Keratinocyte (primary cell): ENCODE results near the gene AXIN1. TPM values are rescaled to one million over a fixed set of nuclear protein-coding genes. Genes with fewer than 3 reads are reported as not detected.
A peak's percentile ranks its signal among the peaks of the same experiment; 100 is the strongest.

Experiments used
- DNase-seq: peaks from one replicate; pipeline ENCODE4 v3.0.0-alpha.2; 2011; ENCODE audit warnings: low read depth, missing footprints, low spot score
- FAIRE-seq: peaks from 2 replicates; lab custom pipeline; 2011; peaks lifted over from hg19 to GRCh38; lab: Jason Lieb, UNC
- H2AFZ ChIP-seq: 2 replicates; pipeline ENCODE4 v1.6.0; 2012; ENCODE audit warnings: low read length, control low read depth, inconsistent platforms; ENCODE audit not compliant: control insufficient read depth
- H3K27ac ChIP-seq: 2 replicates; pipeline ENCODE4 v1.5.1; 2011; ENCODE audit warnings: low read length; ENCODE audit not compliant: control insufficient read depth, insufficient read depth
- H3K27me3 ChIP-seq: 3 replicates; pipeline ENCODE4 v1.6.0; 2011; ENCODE audit warnings: low read length; ENCODE audit not compliant: control insufficient read depth, insufficient read depth; ENCODE audit errors: extremely low read depth
- H3K36me3 ChIP-seq, 2 experiments: 2 replicates in 1 of 2; 3 replicates in 1 of 2; pipeline ENCODE4 v1.5.1; 2011; ENCODE audit warnings: low read length in 2 of 2, mild to moderate bottlenecking in 1 of 2; ENCODE audit not compliant: control insufficient read depth in 2 of 2, insufficient read depth in 2 of 2; ENCODE audit errors: extremely low read depth in 1 of 2
- H3K4me1 ChIP-seq: 3 replicates; pipeline ENCODE4 v1.5.1; 2011; ENCODE audit warnings: low read length; ENCODE audit not compliant: control insufficient read depth, insufficient read depth; ENCODE audit errors: extremely low read depth
- H3K4me2 ChIP-seq: 3 replicates; pipeline ENCODE4 v1.6.0; 2011; ENCODE audit warnings: low read depth, low read length; ENCODE audit not compliant: control insufficient read depth, insufficient read depth; ENCODE audit errors: extremely low read depth
- H3K4me3 ChIP-seq, 3 experiments: fragments of 200-600 bp in 1 of 3; sonication (generic) in 1 of 3; 2 replicates in 2 of 3; 3 replicates in 1 of 3; pipeline ENCODE4 v1.5.1; 2011 to 2016; ENCODE audit warnings: low read length in 3 of 3, mild to moderate bottlenecking in 3 of 3, control low read depth in 2 of 3, inconsistent platforms in 1 of 3, low read depth in 1 of 3, mixed read lengths in 1 of 3, mixed run types in 1 of 3, moderate library complexity in 1 of 3; ENCODE audit not compliant: control insufficient read depth in 2 of 3, insufficient read depth in 2 of 3; ENCODE audit errors: extremely low read depth in 1 of 3
- H3K79me2 ChIP-seq: 2 replicates; pipeline ENCODE4 v1.6.0; 2012; ENCODE audit warnings: low read length; ENCODE audit not compliant: control insufficient read depth, insufficient read depth
- H3K9ac ChIP-seq: 3 replicates; pipeline ENCODE4 v1.6.0; 2011; ENCODE audit warnings: low read length; ENCODE audit not compliant: control insufficient read depth, insufficient read depth; ENCODE audit errors: extremely low read depth
- H3K9me1 ChIP-seq: 3 replicates; pipeline ENCODE4 v1.6.0; 2011; ENCODE audit warnings: low read length; ENCODE audit not compliant: control insufficient read depth, insufficient read depth; ENCODE audit errors: extremely low read depth
- H3K9me3 ChIP-seq: 2 replicates; pipeline ENCODE4 v1.5.1; 2012; ENCODE audit warnings: low read depth, low read length; ENCODE audit not compliant: control insufficient read depth
- H4K20me1 ChIP-seq: 3 replicates; pipeline ENCODE4 v1.6.0; 2011; ENCODE audit warnings: low read length; ENCODE audit not compliant: control insufficient read depth, insufficient read depth; ENCODE audit errors: extremely low read depth
- CTCF ChIP-seq, 3 experiments: IDR thresholded peaks in 1 of 3; conservative IDR thresholded peaks in 1 of 3; optimal IDR thresholded peaks in 1 of 3; 2 replicates in 2 of 3; 3 replicates in 1 of 3; pipeline versions ENCODE3 to v1.5.1; 2011; ENCODE audit warnings: low read length in 3 of 3, mild to moderate bottlenecking in 3 of 3, moderate library complexity in 2 of 3, control low read depth in 1 of 3, inconsistent platforms in 1 of 3; ENCODE audit not compliant: insufficient read depth in 2 of 3; ENCODE audit errors: extremely low read depth in 1 of 3
- EZH2 ChIP-seq: IDR thresholded peaks from one replicate; pipeline ENCODE4 v1.6.1; 2012; ENCODE audit warnings: inconsistent platforms, mild to moderate bottlenecking, low read length, moderate library complexity
- dilution Hi-C: fragments of 300-500 bp; cut with MboI; formaldehyde crosslinking; loops from one replicate; pipeline ENCODE4 v1.7.0; 2020; ENCODE audit warnings: low sequenced_read_pairs; ENCODE audit not compliant: extremely low pct_ligation_motif_present
- polyA plus RNA-seq, 5 experiments: library from polyadenylated mRNA; depleted of rRNA in 3 of 5; stranded (reverse) in 3 of 5; stranded (forward) in 1 of 5; unstranded in 1 of 5; fragments of >200 nt; gene quantifications; 1 replicate in 1 of 5; 2 replicates in 3 of 5; 3 replicates in 1 of 5; pipeline versions ENCODE4 v1.2.1 to v1.2.3, GENCODE V29; 2011 to 2012; ENCODE audit warnings: missing spikeins in 2 of 5, low read depth in 1 of 5, low replicate concordance in 1 of 5

AXIN1 gene
- polyA plus RNA-seq, 1 donor (not counting 4 experiments of a cell fraction or from before 2014, with no cell fraction given): 8.8 TPM

DNA sequence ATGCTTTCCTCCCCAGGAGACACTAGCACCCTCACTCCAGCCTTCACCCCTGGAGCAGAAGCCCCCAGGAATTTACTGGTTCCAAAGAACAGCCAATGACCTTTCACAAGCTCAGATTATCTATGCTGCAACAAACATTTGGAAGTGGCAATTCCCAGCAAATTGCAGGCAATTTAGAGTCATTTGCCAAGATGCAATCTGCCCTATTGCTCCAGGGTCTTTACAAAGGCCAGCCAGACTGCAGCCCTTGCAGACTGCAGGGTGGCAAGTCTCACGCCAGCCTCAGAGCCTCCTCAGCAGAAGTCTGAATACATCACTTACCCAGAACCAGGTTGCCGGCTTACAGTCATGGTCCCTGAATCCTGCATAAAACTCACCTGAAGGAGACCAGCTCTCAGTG is 21.8 kb downstream of the AXIN1 start:
- peaks cover 24% of the 10 kb centered on the region for H4K20me1 ChIP-seq

DNA sequence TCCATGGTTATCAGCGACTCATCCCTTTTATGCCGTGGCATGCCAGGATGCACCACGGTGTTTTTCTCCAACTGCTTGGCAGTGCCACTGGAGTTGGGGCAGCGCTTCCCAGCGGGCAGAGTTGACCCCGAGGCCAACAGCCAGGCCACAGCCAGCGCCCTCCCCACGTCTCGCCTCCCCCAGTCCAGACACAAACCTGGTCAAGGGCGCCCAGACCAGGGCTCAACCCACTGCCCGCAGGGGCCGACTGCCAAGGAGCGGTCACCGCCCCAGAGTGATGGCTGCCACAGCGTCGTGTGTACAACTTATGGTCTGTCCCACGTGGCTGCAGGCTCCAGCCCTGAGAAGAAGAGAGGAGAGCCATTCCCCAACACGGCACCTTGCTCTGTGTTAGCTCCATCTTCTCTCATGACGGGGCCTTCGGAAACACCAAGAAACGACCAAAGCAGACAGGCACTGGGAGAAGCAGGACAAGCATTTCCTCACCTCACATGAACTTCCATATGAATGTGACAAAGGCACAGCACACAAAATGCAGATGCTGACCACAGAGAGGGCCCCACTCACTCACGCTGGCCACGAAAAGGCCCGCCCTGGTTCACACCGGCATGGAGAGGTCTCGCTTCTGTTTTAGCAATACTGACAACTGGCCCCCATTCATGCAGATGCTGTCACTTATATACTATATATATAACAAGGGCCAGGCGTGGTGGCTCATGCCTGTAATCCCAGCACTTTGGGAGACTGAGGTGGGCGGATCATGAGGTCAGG is 27.0 kb downstream of the AXIN1 start:
- peaks cover 7 to 9% of the 10 kb centered on the region in 2 experiments for H3K36me3 ChIP-seq
- no peak overlapping the region for H3K4me3 ChIP-seq
- dilution Hi-C loops: no loop called here
- peaks cover 40% of the 10 kb centered on the region for H4K20me1 ChIP-seq
- peaks cover 78% of the 10 kb centered on the region for H3K79me2 ChIP-seq
- no peak overlapping the region for H2AFZ ChIP-seq
- peaks cover 5% of the 10 kb centered on the region for H3K4me1 ChIP-seq
- H3K4me2 ChIP-seq: no peak overlapping the region
- H3K9me1 ChIP-seq: no peaks in the 10 kb centered on the region
- H3K9me3 ChIP-seq: no peaks in the 10 kb centered on the region
- FAIRE-seq (no peak), DNase-seq (no peak)
- no peaks in the 10 kb centered on the region for H3K27me3 ChIP-seq
- no peak overlapping the region for H3K27ac ChIP-seq
- TF ChIP-seq EZH2 (no peak), CTCF (optimal IDR thresholded peaks at IDR 0.05 in 1 of 3, IDR thresholded peaks at IDR 0.05 in 1 of 3, conservative IDR thresholded peaks at IDR 0.05 in 1 of 3; ENCODE audit: extremely low read depth in 1 of 3, insufficient read depth in 2 of 3, low read length in 3 of 3) (no peak)
- H3K9ac ChIP-seq: peak overlapping the region; percentile 9

More for the DNA sequence above, 21.8 kb downstream of the AXIN1 start:
- no peak overlapping the region for H2AFZ ChIP-seq
- DNase-seq (no peak), FAIRE-seq (no peak)
- peaks cover 81% of the 10 kb centered on the region for H3K79me2 ChIP-seq
- no peak overlapping the region for H3K4me3 ChIP-seq
- H3K9ac ChIP-seq: no peak overlapping the region
- dilution Hi-C loops: no loop called here
- no peaks in the 10 kb centered on the region for H3K9me1 ChIP-seq
- peaks cover 4 to 6% of the 10 kb centered on the region in 2 experiments for H3K36me3 ChIP-seq
- no peak overlapping the region for H3K27ac ChIP-seq
- no peaks in the 10 kb centered on the region for H3K27me3 ChIP-seq
- H3K4me1 ChIP-seq: no peaks in the 10 kb centered on the region
- TF ChIP-seq EZH2 (no peak), CTCF (optimal IDR thresholded peaks at IDR 0.05 in 1 of 3, IDR thresholded peaks at IDR 0.05 in 1 of 3, conservative IDR thresholded peaks at IDR 0.05 in 1 of 3; ENCODE audit: extremely low read depth in 1 of 3, insufficient read depth in 2 of 3, low read length in 3 of 3) (no peak)
- H3K9me3 ChIP-seq: no peaks in the 10 kb centered on the region
- no peak overlapping the region for H3K4me2 ChIP-seq
